Measurements from ENCODE around the gene LRRC74B. TPM values are rescaled to one million over a fixed set of nuclear protein-coding genes. Genes with fewer than 3 reads are reported as not detected.
"Not testable (repeated sequence)": the region's sequence is repeated elsewhere in the genome, so short reads cannot be mapped to it uniquely, and the experiment has no call there.

The LRRC74B gene
- total RNA-seq, 1 donor from 2014 or later = not detected

DNA sequence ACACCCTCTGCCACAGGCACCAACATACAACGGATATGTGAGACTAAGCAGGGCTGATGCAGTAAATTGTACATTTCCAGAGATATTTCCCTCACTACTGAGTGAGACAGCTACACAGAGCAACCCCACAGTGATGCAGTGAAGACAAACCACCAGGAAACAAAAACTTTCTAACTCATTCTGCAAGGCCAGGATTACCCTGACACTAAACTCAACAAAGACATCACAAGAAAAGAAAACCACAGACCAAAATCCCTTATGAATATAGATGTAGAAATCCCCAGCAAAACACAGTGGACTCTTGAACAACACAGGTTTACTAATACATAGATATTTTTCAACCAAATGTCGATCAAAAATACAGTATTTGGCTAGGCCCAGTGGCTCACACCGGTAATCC lies 11.9 kb upstream of the LRRC74B start:
- H3K27me3 ChIP-seq (ENCODE audit: insufficient read depth, low read length) = peaks cover 15% of the 10 kb centered on the region
- H4K20me1 ChIP-seq (ENCODE audit: insufficient read depth, low read length) = no peaks in the 10 kb centered on the region
- H3K4me2 ChIP-seq (ENCODE audit: low read length) = no peak overlapping the region
- TF ChIP-seq CTCF (IDR thresholded peaks at IDR 0.05; ENCODE audit: insufficient read depth, low read depth, low read length) (no peak), EZH2 (IDR thresholded peaks at IDR 0.05; ENCODE audit: insufficient read depth, low read length) (no peak)
- FAIRE-seq (no peak), DNase-seq (ENCODE audit: low read depth) (no peak)
- Mint-ChIP-seq H3K9me3 (ENCODE audit: unreplicated experiment) (no peaks in the 10 kb centered on the region), H3K27ac (ENCODE audit: unreplicated experiment) (no peak overlapping the region), H3K36me3 (ENCODE audit: low read depth, unreplicated experiment) (no peaks in the 10 kb centered on the region), H3K4me3 (ENCODE audit: unreplicated experiment) (no peak overlapping the region), H3K27me3 (ENCODE audit: low read depth, unreplicated experiment) (peaks cover 29% of the 10 kb centered on the region), H3K4me1 (ENCODE audit: low read depth, unreplicated experiment) (peaks cover 13% of the 10 kb centered on the region)
- H3K9me3 ChIP-seq (ENCODE audit: insufficient read depth, low read depth, low read length) = no peaks in the 10 kb centered on the region
- H3K79me2 ChIP-seq (ENCODE audit: insufficient read depth, low read length) = no peaks in the 10 kb centered on the region
- H3K27ac ChIP-seq (ENCODE audit: low read depth, low read length) = no peak overlapping the region
- H3K4me1 ChIP-seq (ENCODE audit: insufficient read depth, low read length) = peaks cover 9% of the 10 kb centered on the region
- H3K4me3 ChIP-seq (ENCODE audit: insufficient read depth, low read depth, low read length) = no peak overlapping the region
- H2AFZ ChIP-seq (ENCODE audit: low read depth, low read length) = no peak overlapping the region
- no peak overlapping the region for H3K9ac ChIP-seq (ENCODE audit: low read length)
- H3K36me3 ChIP-seq (ENCODE audit: insufficient read depth, low read length) = no peaks in the 10 kb centered on the region

GRCh38 chr22:21034989-21035388 lies 10.8 kb upstream of the LRRC74B start:
- no peaks in the 10 kb centered on the region for H3K79me2 ChIP-seq (ENCODE audit: insufficient read depth, low read length)
- Mint-ChIP-seq H3K9me3 (ENCODE audit: unreplicated experiment) (no peaks in the 10 kb centered on the region), H3K27me3 (ENCODE audit: low read depth, unreplicated experiment) (peaks cover 19% of the 10 kb centered on the region), H3K4me1 (ENCODE audit: low read depth, unreplicated experiment) (peaks cover 16% of the 10 kb centered on the region), H3K36me3 (ENCODE audit: low read depth, unreplicated experiment) (no peaks in the 10 kb centered on the region), H3K27ac (ENCODE audit: unreplicated experiment) (no peak overlapping the region), H3K4me3 (ENCODE audit: unreplicated experiment) (no peak overlapping the region)
- H3K27me3 ChIP-seq (ENCODE audit: insufficient read depth, low read length) = peaks cover 15% of the 10 kb centered on the region
- no peak overlapping the region for H3K4me2 ChIP-seq (ENCODE audit: low read length)
- peaks cover 10% of the 10 kb centered on the region for H3K4me1 ChIP-seq (ENCODE audit: insufficient read depth, low read length)
- no peaks in the 10 kb centered on the region for H3K9me3 ChIP-seq (ENCODE audit: insufficient read depth, low read depth, low read length)
- no peak overlapping the region for H3K27ac ChIP-seq (ENCODE audit: low read depth, low read length)
- no peak overlapping the region for H3K9ac ChIP-seq (ENCODE audit: low read length)
- no peaks in the 10 kb centered on the region for H4K20me1 ChIP-seq (ENCODE audit: insufficient read depth, low read length)
- TF ChIP-seq EZH2 (IDR thresholded peaks at IDR 0.05; ENCODE audit: insufficient read depth, low read length) = no peak
- TF ChIP-seq CTCF (IDR thresholded peaks at IDR 0.05; ENCODE audit: insufficient read depth, low read depth, low read length) = no peak
- no peak overlapping the region for H2AFZ ChIP-seq (ENCODE audit: low read depth, low read length)
- DNase-seq (ENCODE audit: low read depth) (no peak), FAIRE-seq (no peak)
- no peak overlapping the region for H3K4me3 ChIP-seq (ENCODE audit: insufficient read depth, low read depth, low read length)
- H3K36me3 ChIP-seq (ENCODE audit: insufficient read depth, low read length) = no peaks in the 10 kb centered on the region

GRCh38 chr22:21038405-21038804 lies 7.3 kb upstream of the LRRC74B start:
- Mint-ChIP-seq H3K9me3 (ENCODE audit: unreplicated experiment) (no peaks in the 10 kb centered on the region), H3K4me1 (ENCODE audit: low read depth, unreplicated experiment) (peaks cover 27% of the 10 kb centered on the region), H3K36me3 (ENCODE audit: low read depth, unreplicated experiment) (peaks cover 1% of the 10 kb centered on the region), H3K27me3 (ENCODE audit: low read depth, unreplicated experiment) (peaks cover 9% of the 10 kb centered on the region), H3K4me3 (ENCODE audit: unreplicated experiment) (no peak overlapping the region), H3K27ac (ENCODE audit: unreplicated experiment) (peak overlapping the region; percentile 94)
- no peak for FAIRE-seq
- Histone ChIP-seq H3K27ac (ENCODE audit: low read depth, low read length) (peak overlapping the region; percentile 44), H3K4me1 (ENCODE audit: insufficient read depth, low read length) (peaks cover 19% of the 10 kb centered on the region), H3K9me3 (ENCODE audit: insufficient read depth, low read depth, low read length) (no peaks in the 10 kb centered on the region), H3K79me2 (ENCODE audit: insufficient read depth, low read length) (no peaks in the 10 kb centered on the region), H3K9ac (ENCODE audit: low read length) (no peak overlapping the region), H3K4me2 (ENCODE audit: low read length) (no peak overlapping the region), H3K4me3 (ENCODE audit: insufficient read depth, low read depth, low read length) (no peak overlapping the region), H3K36me3 (ENCODE audit: insufficient read depth, low read length) (no peaks in the 10 kb centered on the region), H3K27me3 (ENCODE audit: insufficient read depth, low read length) (no peaks in the 10 kb centered on the region), H4K20me1 (ENCODE audit: insufficient read depth, low read length) (no peaks in the 10 kb centered on the region), H2AFZ (ENCODE audit: low read depth, low read length) (no peak overlapping the region)
- peak; percentile 26 for DNase-seq (ENCODE audit: low read depth)
- TF ChIP-seq CTCF (IDR thresholded peaks at IDR 0.05; ENCODE audit: insufficient read depth, low read depth, low read length) (no peak), EZH2 (IDR thresholded peaks at IDR 0.05; ENCODE audit: insufficient read depth, low read length) (no peak)

DNA sequence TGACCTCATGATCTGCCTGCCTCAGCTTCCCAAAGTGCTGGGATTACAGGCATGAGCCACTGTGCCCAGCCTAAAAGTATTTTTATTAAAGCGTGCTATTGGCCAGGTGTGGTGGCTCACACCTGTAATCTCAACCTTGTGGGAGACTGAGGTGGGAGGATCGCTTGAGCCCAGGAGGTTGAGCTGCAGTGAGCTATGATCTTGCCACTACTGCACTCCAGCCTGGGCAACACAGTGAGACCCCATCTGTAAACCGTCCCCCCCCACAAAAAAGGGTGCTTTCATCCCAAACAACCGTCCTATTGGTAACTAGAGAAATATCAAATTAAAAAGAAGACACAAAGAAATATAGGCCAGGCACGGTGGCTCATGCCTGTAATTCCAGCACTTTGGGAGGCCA lies 6.6 kb upstream of the LRRC74B start:
- H3K4me2 ChIP-seq (ENCODE audit: low read length); H2AFZ ChIP-seq (ENCODE audit: low read depth, low read length); H3K79me2 ChIP-seq (ENCODE audit: insufficient read depth, low read length); H3K9ac ChIP-seq (ENCODE audit: low read length); H3K9me3 Mint-ChIP-seq (ENCODE audit: unreplicated experiment); H3K36me3 ChIP-seq (ENCODE audit: insufficient read depth, low read length); H3K27ac Mint-ChIP-seq (ENCODE audit: unreplicated experiment); H3K9me3 ChIP-seq (ENCODE audit: insufficient read depth, low read depth, low read length); H3K4me3 ChIP-seq (ENCODE audit: insufficient read depth, low read depth, low read length); H3K27ac ChIP-seq (ENCODE audit: low read depth, low read length); H3K27me3 ChIP-seq (ENCODE audit: insufficient read depth, low read length); H3K27me3 Mint-ChIP-seq (ENCODE audit: low read depth, unreplicated experiment); H4K20me1 ChIP-seq (ENCODE audit: insufficient read depth, low read length); DNase-seq (ENCODE audit: low read depth); H3K4me3 Mint-ChIP-seq (ENCODE audit: unreplicated experiment); H3K36me3 Mint-ChIP-seq (ENCODE audit: low read depth, unreplicated experiment); FAIRE-seq: not testable (repeated sequence)
- peaks cover 21% of the 10 kb centered on the region for H3K4me1 ChIP-seq (ENCODE audit: insufficient read depth, low read length)
- H3K4me1 Mint-ChIP-seq (ENCODE audit: low read depth, unreplicated experiment) = peaks cover 31% of the 10 kb centered on the region
